Activated naive CD4-positive, alpha-beta T cell treated with anti-CD3 and anti-CD28 coated beads for 36 hours (primary cell): ENCODE measurements around the gene CSNK2A1. TPM values are rescaled to one million over a fixed set of nuclear protein-coding genes. Genes with fewer than 3 reads are reported as not detected.
A peak's percentile ranks its signal among the peaks of the same experiment; 100 is the strongest.

ENCODE experiments used
- CTCF ChIA-PET: fragments of 350-600 bp; sonication (Branson Sonifier 250); formaldehyde crosslinking; loops from one replicate; lab custom pipeline; 2021; ENCODE audit warnings: antibody characterized with exemption; lab: Charles Lee
- DNase-seq: peaks from one replicate; pipeline ENCODE4 v3.0.0-alpha.2; 2020
- H3K27ac Mint-ChIP-seq: one replicate; pipeline ENCODE4 v1.8.0; 2021; ENCODE audit warnings: mild to moderate bottlenecking, mixed read lengths
- H3K27me3 Mint-ChIP-seq: one replicate; pipeline ENCODE4 v1.8.0; 2021; ENCODE audit warnings: low read depth, mixed read lengths
- H3K36me3 Mint-ChIP-seq: one replicate; pipeline ENCODE4 v1.8.0; 2021; ENCODE audit warnings: low read depth, mixed read lengths
- H3K4me1 Mint-ChIP-seq: one replicate; pipeline ENCODE4 v1.8.0; 2021; ENCODE audit warnings: low read depth, mixed read lengths
- H3K4me3 Mint-ChIP-seq: one replicate; pipeline ENCODE4 v1.8.0; 2021; ENCODE audit warnings: mild to moderate bottlenecking, moderate library complexity, mixed read lengths
- H3K9me3 Mint-ChIP-seq: one replicate; pipeline ENCODE4 v1.8.0; 2021; ENCODE audit warnings: mixed read lengths
- intact Hi-C: fragments of 100-400 bp; cut with micrococcal nuclease; formaldehyde crosslinking; loops from one replicate; pipeline ENCODE4 v1.15.1; 2023
- total RNA-seq, 2 experiments: library from RNA; stranded (reverse); gene quantifications; one replicate each; pipeline ENCODE4 v1.2.3, GENCODE V29; 2021

The CSNK2A1 gene
- total RNA-seq, 2 experiments from 2014 or later, result 164 to 167 TPM

DNA sequence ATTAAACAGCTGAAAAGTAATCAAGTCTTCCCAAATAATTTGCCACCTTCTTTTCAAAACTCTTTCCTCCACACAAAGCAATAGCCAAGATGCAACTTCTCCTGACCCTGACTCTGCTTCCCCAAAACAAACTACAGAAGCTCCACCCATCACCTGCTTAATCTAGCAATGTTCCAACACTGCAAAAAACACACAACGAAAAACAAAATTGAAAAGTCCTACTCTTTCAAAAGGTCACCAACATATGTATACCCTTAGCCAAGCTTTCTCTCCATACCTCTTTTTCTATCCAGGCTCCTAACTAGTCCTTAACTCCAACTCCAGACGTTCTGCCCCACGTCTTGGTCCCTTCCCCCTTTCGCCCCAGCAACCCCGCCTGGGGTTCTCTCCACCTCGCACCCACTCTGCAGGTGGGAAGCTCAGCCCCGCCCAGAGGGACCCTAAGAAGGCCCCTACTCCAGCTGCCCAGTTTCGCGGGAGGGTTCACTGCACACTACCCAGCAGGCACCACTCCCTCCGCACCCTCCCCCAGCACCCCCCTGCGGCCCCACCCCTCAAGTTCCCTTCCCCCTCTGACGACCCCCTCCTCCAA, 717 bp downstream of the CSNK2A1 start:
- Mint-ChIP-seq H3K27ac (peak overlapping the region; percentile 41), H3K4me3 (peak overlapping the region; percentile 81), H3K4me1 (peaks cover 56% of the 10 kb centered on the region), H3K9me3 (peaks cover 5% of the 10 kb centered on the region), H3K36me3 (peaks cover 30% of the 10 kb centered on the region), H3K27me3 (peaks cover 2% of the 10 kb centered on the region)
- CTCF ChIA-PET, result interaction anchor here (1.1 to 1.3 kb wide), 2 partner anchors 11 to 36 kb away, joined by 3 to 12 read pairs; no protein-coding TSS in a partner anchor
- intact Hi-C loops, result loop anchor here (1.0 to 5.0 kb wide), 6 partner anchors 14 to 1559 kb away; partner anchors contain the start of genes FAM110A, RBCK1, SRXN1 and STK35
- peak; percentile 36 for DNase-seq

- intact Hi-C loops, result loop anchor here (5.0 kb wide), 2 partner anchors 292 to 1562 kb away; partner anchors contain the start of genes FAM110A and STK35
- H3K4me3 Mint-ChIP-seq, result no peak overlapping the region
- peaks cover 5% of the 10 kb centered on the region for H3K9me3 Mint-ChIP-seq
- CTCF ChIA-PET, result no interaction called here
- DNase-seq, result no peak
- H3K27ac Mint-ChIP-seq, result no peak overlapping the region
- H3K36me3 Mint-ChIP-seq, result peaks cover 31% of the 10 kb centered on the region
- H3K27me3 Mint-ChIP-seq, result no peaks in the 10 kb centered on the region
- H3K4me1 Mint-ChIP-seq, result peaks cover 78% of the 10 kb centered on the region
These were observed 3.0 kb downstream of the CSNK2A1 start for GRCh38 chr20:540391-541201.

DNA sequence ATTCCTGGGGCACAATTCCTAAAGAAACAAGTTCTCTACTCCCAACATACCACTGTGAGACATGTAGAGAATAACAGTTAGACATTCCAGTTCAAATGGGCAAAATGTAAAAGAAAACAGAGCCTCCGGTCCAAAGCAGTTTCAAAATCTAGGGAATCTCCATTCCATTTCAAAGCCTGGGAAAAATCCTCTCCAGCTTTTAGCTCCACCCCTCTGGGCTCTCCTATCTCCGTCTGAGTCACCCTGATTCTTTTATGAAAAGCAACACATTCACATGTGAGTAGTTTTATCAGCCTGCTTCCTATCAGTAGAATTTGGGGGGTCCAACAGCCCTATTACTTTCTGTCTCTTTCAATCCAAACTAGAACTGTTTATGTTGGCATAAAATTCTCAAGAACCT, 3.7 kb downstream of the CSNK2A1 start:
- no peak overlapping the region for H3K4me3 Mint-ChIP-seq
- peaks cover 31% of the 10 kb centered on the region for H3K36me3 Mint-ChIP-seq
- CTCF ChIA-PET, result no interaction called here
- H3K27me3 Mint-ChIP-seq, result no peaks in the 10 kb centered on the region
- intact Hi-C loops, result loop anchor here (5.0 kb wide), 2 partner anchors 292 to 1562 kb away; partner anchors contain the start of genes FAM110A and STK35
- H3K27ac Mint-ChIP-seq, result no peak overlapping the region
- peaks cover 5% of the 10 kb centered on the region for H3K9me3 Mint-ChIP-seq
- DNase-seq, result no peak
- H3K4me1 Mint-ChIP-seq, result peaks cover 84% of the 10 kb centered on the region

- Mint-ChIP-seq H3K4me1 (peaks cover 82% of the 10 kb centered on the region), H3K36me3 (peaks cover 33% of the 10 kb centered on the region), H3K27ac (no peak overlapping the region), H3K4me3 (no peak overlapping the region), H3K27me3 (no peaks in the 10 kb centered on the region), H3K9me3 (peaks cover 5% of the 10 kb centered on the region)
- DNase-seq, result no peak
- intact Hi-C loops, result no loop called here
- CTCF ChIA-PET, result no interaction called here
These were observed 4.4 kb downstream of the CSNK2A1 start for GRCh38 chr20:539191-539590.

GRCh38 chr20:537983-538382, 5.6 kb downstream of the CSNK2A1 start:
- no peak overlapping the region for H3K4me3 Mint-ChIP-seq
- CTCF ChIA-PET, result interaction anchor here (0.7 to 0.8 kb wide), 2 partner anchors 15 to 60 kb away, joined by 3 read pairs; no protein-coding TSS in a partner anchor
- DNase-seq, result no peak
- H3K27me3 Mint-ChIP-seq, result no peaks in the 10 kb centered on the region
- H3K27ac Mint-ChIP-seq, result no peak overlapping the region
- H3K4me1 Mint-ChIP-seq, result peaks cover 88% of the 10 kb centered on the region
- peaks cover 35% of the 10 kb centered on the region for H3K36me3 Mint-ChIP-seq
- intact Hi-C loops, result no loop called here
- peaks cover 5% of the 10 kb centered on the region for H3K9me3 Mint-ChIP-seq

DNA sequence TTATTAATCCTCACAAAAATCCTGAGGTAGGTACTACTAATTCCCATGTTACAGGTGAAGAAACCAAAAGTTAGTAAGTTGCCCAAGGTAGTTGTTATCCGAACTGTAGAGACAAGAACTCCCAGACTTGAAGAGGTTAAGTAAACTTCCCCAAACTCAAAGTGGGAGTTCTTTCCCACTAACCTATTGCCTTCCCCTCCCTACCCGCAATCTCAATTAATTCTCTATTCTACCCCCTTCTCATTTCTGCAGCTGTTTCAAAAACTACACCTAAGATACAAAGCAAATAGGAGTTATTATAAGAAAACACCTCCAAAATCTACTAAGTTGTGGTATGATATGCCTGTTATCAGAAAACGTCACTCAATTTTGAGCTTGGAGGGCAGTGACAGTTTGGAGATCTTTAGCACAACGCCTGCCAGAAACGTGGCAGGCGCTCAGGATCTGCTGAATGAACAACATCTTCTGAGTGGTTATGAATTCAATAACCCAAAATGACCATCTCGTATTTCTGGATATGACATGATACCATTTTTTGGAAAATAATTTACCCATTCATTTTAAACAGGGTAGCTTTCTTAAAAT, 7.1 kb downstream of the CSNK2A1 start:
- H3K4me1 Mint-ChIP-seq, result peaks cover 84% of the 10 kb centered on the region
- peaks cover 26% of the 10 kb centered on the region for H3K36me3 Mint-ChIP-seq
- intact Hi-C loops, result no loop called here
- CTCF ChIA-PET, result interaction anchor here (2.1 kb wide), 1 partner anchor 109 kb away, joined by 8 read pairs; no protein-coding TSS in a partner anchor
- no peaks in the 10 kb centered on the region for H3K27me3 Mint-ChIP-seq
- no peak overlapping the region for H3K27ac Mint-ChIP-seq
- H3K4me3 Mint-ChIP-seq, result no peak overlapping the region
- H3K9me3 Mint-ChIP-seq, result peaks cover 5% of the 10 kb centered on the region
- DNase-seq, result no peak

GRCh38 chr20:535958-536357, 7.6 kb downstream of the CSNK2A1 start:
- intact Hi-C loops, result no loop called here
- no peak for DNase-seq
- H3K27ac Mint-ChIP-seq, result no peak overlapping the region
- CTCF ChIA-PET, result interaction anchor here (2.1 kb wide), 1 partner anchor 109 kb away, joined by 8 read pairs; no protein-coding TSS in a partner anchor
- no peaks in the 10 kb centered on the region for H3K27me3 Mint-ChIP-seq
- peaks cover 4% of the 10 kb centered on the region for H3K9me3 Mint-ChIP-seq
- H3K4me1 Mint-ChIP-seq, result peaks cover 79% of the 10 kb centered on the region
- H3K36me3 Mint-ChIP-seq, result peaks cover 25% of the 10 kb centered on the region
- H3K4me3 Mint-ChIP-seq, result no peak overlapping the region

- Mint-ChIP-seq H3K4me1 (peaks cover 72% of the 10 kb centered on the region), H3K27ac (no peak overlapping the region), H3K4me3 (no peak overlapping the region), H3K27me3 (no peaks in the 10 kb centered on the region), H3K9me3 (peaks cover 1% of the 10 kb centered on the region), H3K36me3 (peaks cover 23% of the 10 kb centered on the region)
- no peak for DNase-seq
- intact Hi-C loops, result no loop called here
- CTCF ChIA-PET, result no interaction called here
These were observed 10.1 kb downstream of the CSNK2A1 start for GRCh38 chr20:533526-533925.

DNA sequence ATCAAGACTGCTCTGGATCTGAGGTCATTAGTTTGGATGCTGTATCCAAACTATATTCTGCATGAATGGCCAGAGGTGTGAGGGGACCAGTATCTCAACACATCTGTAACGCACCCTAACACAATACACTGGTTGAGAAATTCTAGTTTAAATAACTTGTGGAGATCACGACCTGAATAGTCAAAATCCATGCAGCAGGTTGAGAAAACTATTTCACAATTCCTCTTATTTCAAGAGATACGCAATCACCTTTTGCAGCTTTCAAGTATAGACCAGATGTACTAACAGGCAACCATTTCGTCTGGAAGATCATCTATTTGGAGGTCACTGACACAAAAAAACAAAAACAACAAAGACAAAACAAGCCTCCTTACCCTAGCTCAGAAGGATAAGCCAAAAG, 11.1 kb downstream of the CSNK2A1 start:
- intact Hi-C loops, result no loop called here

GRCh38 chr20:531608-532007, 12.0 kb downstream of the CSNK2A1 start:
- Mint-ChIP-seq H3K27ac (no peak overlapping the region), H3K36me3 (peaks cover 39% of the 10 kb centered on the region)
- DNase-seq, result no peak

More for the DNA sequence above, 11.1 kb downstream of the CSNK2A1 start:
- CTCF ChIA-PET, result interaction anchor here (1.4 kb wide), 1 partner anchor 10 kb away, joined by 12 read pairs; no protein-coding TSS in a partner anchor
- peaks cover 8% of the 10 kb centered on the region for H3K9me3 Mint-ChIP-seq
- no peak for DNase-seq
- no peak overlapping the region for H3K4me3 Mint-ChIP-seq
- H3K27ac Mint-ChIP-seq, result no peak overlapping the region
- H3K4me1 Mint-ChIP-seq, result peaks cover 69% of the 10 kb centered on the region
- H3K27me3 Mint-ChIP-seq, result no peaks in the 10 kb centered on the region
- peaks cover 30% of the 10 kb centered on the region for H3K36me3 Mint-ChIP-seq

GRCh38 chr20:530321-530720, 13.3 kb downstream of the CSNK2A1 start:
- Mint-ChIP-seq H3K9me3 (peaks cover 16% of the 10 kb centered on the region), H3K27ac (peak overlapping the region; percentile 86), H3K4me3 (no peak overlapping the region), H3K36me3 (peaks cover 45% of the 10 kb centered on the region), H3K27me3 (no peaks in the 10 kb centered on the region), H3K4me1 (peaks cover 50% of the 10 kb centered on the region)
- intact Hi-C loops, result no loop called here
- CTCF ChIA-PET, result interaction anchor here (0.7 kb wide), 1 partner anchor 963 kb away, joined by 6 read pairs; no protein-coding TSS in a partner anchor
- DNase-seq, result no peak

More at GRCh38 chr20:531608-532007, 12.0 kb downstream of the CSNK2A1 start:
- Mint-ChIP-seq H3K4me1 (peaks cover 59% of the 10 kb centered on the region), H3K27me3 (no peaks in the 10 kb centered on the region), H3K9me3 (peaks cover 16% of the 10 kb centered on the region), H3K4me3 (no peak overlapping the region)
- CTCF ChIA-PET, result interaction anchor here (1.4 kb wide), 1 partner anchor 11 kb away, joined by 12 read pairs; no protein-coding TSS in a partner anchor
- intact Hi-C loops, result no loop called here
